IPS-18a (cell line): Measurements from ENCODE around the gene RBMS3.
"Not testable (repeated sequence)": the region's sequence is repeated elsewhere in the genome, so short reads cannot be mapped to it uniquely, and the experiment has no call there.

ENCODE experiments used
- H3K27ac ChIP-seq: one replicate; pipeline ENCODE4 v1.5.1; 2013; ENCODE audit warnings: low read length
- H3K27me3 ChIP-seq: one replicate; pipeline ENCODE4 v1.6.1; 2013; ENCODE audit warnings: mild to moderate bottlenecking, low read length; ENCODE audit not compliant: control insufficient read depth, insufficient read depth
- H3K36me3 ChIP-seq: one replicate; pipeline ENCODE4 v1.6.1; 2013; ENCODE audit warnings: low read depth, low read length; ENCODE audit not compliant: control insufficient read depth
- H3K4me1 ChIP-seq: one replicate; pipeline ENCODE4 v1.6.1; 2013; ENCODE audit warnings: low read depth, low read length; ENCODE audit not compliant: control insufficient read depth
- H3K4me3 ChIP-seq: one replicate; pipeline ENCODE4 v1.5.1; 2013; ENCODE audit warnings: low read length
- H3K9ac ChIP-seq: one replicate; pipeline ENCODE4 v1.6.1; 2013; ENCODE audit warnings: mild to moderate bottlenecking, low read length, moderate library complexity
- H3K9me3 ChIP-seq: one replicate; pipeline ENCODE4 v1.6.1; 2013; ENCODE audit warnings: low read depth, low read length; ENCODE audit not compliant: control insufficient read depth

RBMS3 gene

GRCh38 chr3:29447946-29448627 lies 167.2 kb downstream of the RBMS3 start:
- Histone ChIP-seq H3K9ac (no peak overlapping the region), H3K27me3 (no peaks in the 10 kb centered on the region), H3K4me1 (peaks cover 8% of the 10 kb centered on the region), H3K27ac (no peak overlapping the region), H3K9me3 (no peaks in the 10 kb centered on the region), H3K36me3 (no peaks in the 10 kb centered on the region), H3K4me3 (no peak overlapping the region)

- H3K9ac ChIP-seq: no peak overlapping the region
- H3K9me3 ChIP-seq: no peaks in the 10 kb centered on the region
- no peak overlapping the region for H3K4me3 ChIP-seq
- H3K4me1 ChIP-seq: peaks cover 21% of the 10 kb centered on the region
- H3K36me3 ChIP-seq: no peaks in the 10 kb centered on the region
- H3K27ac ChIP-seq: no peak overlapping the region
- H3K27me3 ChIP-seq: no peaks in the 10 kb centered on the region
Observed at GRCh38 chr3:29451920-29452319, 171.0 kb downstream of the RBMS3 start.

GRCh38 chr3:29452934-29453283 lies 172.0 kb downstream of the RBMS3 start:
- Histone ChIP-seq H3K27ac (no peak overlapping the region), H3K4me1 (peaks cover 21% of the 10 kb centered on the region), H3K4me3 (no peak overlapping the region), H3K9ac (no peak overlapping the region), H3K27me3 (no peaks in the 10 kb centered on the region), H3K36me3 (no peaks in the 10 kb centered on the region), H3K9me3 (no peaks in the 10 kb centered on the region)

GRCh38 chr3:29453284-29454001 lies 172.6 kb downstream of the RBMS3 start:
- no peak overlapping the region for H3K9ac ChIP-seq
- H3K36me3 ChIP-seq: no peaks in the 10 kb centered on the region
- H3K27ac ChIP-seq: no peak overlapping the region
- H3K9me3 ChIP-seq: no peaks in the 10 kb centered on the region
- H3K4me1 ChIP-seq: peaks cover 21% of the 10 kb centered on the region
- no peak overlapping the region for H3K4me3 ChIP-seq
- H3K27me3 ChIP-seq: no peaks in the 10 kb centered on the region

- Histone ChIP-seq H3K9ac (no peak overlapping the region), H3K4me3 (no peak overlapping the region), H3K9me3 (no peaks in the 10 kb centered on the region), H3K36me3 (no peaks in the 10 kb centered on the region), H3K27ac (no peak overlapping the region), H3K4me1 (peaks cover 21% of the 10 kb centered on the region), H3K27me3 (no peaks in the 10 kb centered on the region)
Observed at GRCh38 chr3:29454161-29454611, 173.3 kb downstream of the RBMS3 start.

- H3K27me3 ChIP-seq: no peaks in the 10 kb centered on the region
- no peak overlapping the region for H3K27ac ChIP-seq
- no peaks in the 10 kb centered on the region for H3K9me3 ChIP-seq
- H3K9ac ChIP-seq: no peak overlapping the region
- no peak overlapping the region for H3K4me3 ChIP-seq
- no peaks in the 10 kb centered on the region for H3K36me3 ChIP-seq
- peaks cover 21% of the 10 kb centered on the region for H3K4me1 ChIP-seq
Observed at GRCh38 chr3:29456901-29457300, 176.0 kb downstream of the RBMS3 start.

GRCh38 chr3:29463304-29463703 lies 182.4 kb downstream of the RBMS3 start:
- no peak overlapping the region for H3K4me3 ChIP-seq
- peaks cover 10% of the 10 kb centered on the region for H3K4me1 ChIP-seq
- H3K27ac ChIP-seq: no peak overlapping the region
- H3K9me3 ChIP-seq: no peaks in the 10 kb centered on the region
- no peak overlapping the region for H3K9ac ChIP-seq
- H3K36me3 ChIP-seq: no peaks in the 10 kb centered on the region
- H3K27me3 ChIP-seq: no peaks in the 10 kb centered on the region

GRCh38 chr3:29465836-29466235 lies 185.0 kb downstream of the RBMS3 start:
- H3K27ac ChIP-seq: no peak overlapping the region
- no peaks in the 10 kb centered on the region for H3K9me3 ChIP-seq
- peaks cover 10% of the 10 kb centered on the region for H3K4me1 ChIP-seq
- no peaks in the 10 kb centered on the region for H3K36me3 ChIP-seq
- H3K9ac ChIP-seq: no peak overlapping the region
- peak overlapping the region; percentile 28 for H3K4me3 ChIP-seq
- H3K27me3 ChIP-seq: no peaks in the 10 kb centered on the region

- Histone ChIP-seq H3K4me3 (no peak overlapping the region), H3K4me1 (peaks cover 10% of the 10 kb centered on the region), H3K27ac (no peak overlapping the region), H3K36me3 (no peaks in the 10 kb centered on the region), H3K9ac (no peak overlapping the region), H3K9me3 (no peaks in the 10 kb centered on the region), H3K27me3 (no peaks in the 10 kb centered on the region)
Observed at GRCh38 chr3:29466442-29466841, 185.6 kb downstream of the RBMS3 start.

- Histone ChIP-seq H3K4me3 (no peak overlapping the region), H3K9ac (no peak overlapping the region), H3K9me3 (no peaks in the 10 kb centered on the region), H3K27ac (no peak overlapping the region), H3K4me1 (peaks cover 10% of the 10 kb centered on the region), H3K27me3 (no peaks in the 10 kb centered on the region), H3K36me3 (no peaks in the 10 kb centered on the region)
Observed at GRCh38 chr3:29468187-29468586, 187.3 kb downstream of the RBMS3 start.

- H3K27me3 ChIP-seq, H3K36me3 ChIP-seq, H3K9me3 ChIP-seq, H3K9ac ChIP-seq, H3K27ac ChIP-seq, H3K4me3 ChIP-seq: not testable (repeated sequence)
- peaks cover 19% of the 10 kb centered on the region for H3K4me1 ChIP-seq
Observed at GRCh38 chr3:29473481-29474170, 192.8 kb downstream of the RBMS3 start.
